GM23338 (cell line): ENCODE measurements around the gene CENPX. TPM values are rescaled to one million over a fixed set of nuclear protein-coding genes. Genes with fewer than 3 reads are reported as not detected.
A peak's percentile ranks its signal among the peaks of the same experiment; 100 is the strongest.

Source experiments
- ATAC-seq: fragments of 200-7000 bp; cut with Tn5 transposase; 3 replicates; pipeline ENCODE4 v1.9.1; 2020
- DNase-seq: peaks from one replicate; pipeline ENCODE4 v3.0.0-alpha.2; 2015; ENCODE audit warnings: low spot score
- H2AFZ ChIP-seq: fragments of 200-600 bp; sonication (generic); 2 replicates; pipeline ENCODE4 v1.8.0; 2016; ENCODE audit warnings: antibody characterized with exemption, mild to moderate bottlenecking, moderate library complexity
- H3F3A ChIP-seq: fragments of 200-600 bp; sonication (generic); replicated peaks from 2 replicates; pipeline ENCODE4 v1.8.0; 2017; ENCODE audit warnings: antibody characterized with exemption, mixed run types, low read depth
- H3K27ac ChIP-seq: fragments of 200-600 bp; sonication (generic); 2 replicates; pipeline ENCODE4 v1.6.1; 2016; ENCODE audit warnings: low read depth
- H3K27me3 ChIP-seq: fragments of 200-600 bp; sonication (generic); 2 replicates; pipeline ENCODE4 v1.8.0; 2016; ENCODE audit warnings: mild to moderate bottlenecking, mixed run types, moderate library complexity; ENCODE audit not compliant: insufficient read depth
- H3K36me3 ChIP-seq: fragments of 200-600 bp; sonication (generic); 2 replicates; pipeline ENCODE4 v1.8.0; 2016; ENCODE audit warnings: mild to moderate bottlenecking; ENCODE audit not compliant: insufficient read depth
- H3K4me1 ChIP-seq: fragments of 200-600 bp; sonication (generic); 2 replicates; pipeline ENCODE4 v1.8.0; 2016; ENCODE audit warnings: mild to moderate bottlenecking, moderate library complexity; ENCODE audit not compliant: insufficient read depth
- H3K4me2 ChIP-seq: fragments of 200-600 bp; sonication (generic); 2 replicates; pipeline ENCODE4 v1.7.1; 2017; ENCODE audit warnings: mixed run types
- H3K4me3 ChIP-seq: fragments of 200-600 bp; sonication (generic); 2 replicates; pipeline ENCODE4 v1.6.1; 2016; ENCODE audit warnings: mixed run types
- H3K79me2 ChIP-seq: fragments of 200-600 bp; sonication (generic); replicated peaks from 2 replicates; pipeline ENCODE4 v1.8.0; 2017; ENCODE audit warnings: mild to moderate bottlenecking; ENCODE audit not compliant: insufficient read depth
- H3K9me2 ChIP-seq: fragments of 200-600 bp; sonication (generic); 2 replicates; pipeline ENCODE4 v1.8.0; 2017; ENCODE audit not compliant: insufficient read depth
- H4K20me1 ChIP-seq: fragments of 200-600 bp; sonication (generic); replicated peaks from 2 replicates; pipeline ENCODE4 v1.8.0; 2017; ENCODE audit warnings: mild to moderate bottlenecking; ENCODE audit not compliant: insufficient read depth
- H3K27ac Mint-ChIP-seq: 2 replicates; pipeline ENCODE4 v1.8.0; 2020; ENCODE audit warnings: inconsistent platforms, mild to moderate bottlenecking, moderate library complexity, mixed read lengths
- H3K27me3 Mint-ChIP-seq: 3 replicates; pipeline ENCODE4 v1.8.0; 2022; ENCODE audit warnings: low read depth, mild to moderate bottlenecking, moderate library complexity, mixed read lengths, inconsistent platforms; ENCODE audit not compliant: insufficient read depth, poor library complexity
- H3K36me3 Mint-ChIP-seq: 3 replicates; pipeline ENCODE4 v1.8.0; 2021; ENCODE audit warnings: low read depth, mild to moderate bottlenecking, inconsistent platforms, moderate library complexity, mixed read lengths
- H3K4me1 Mint-ChIP-seq: 3 replicates; pipeline ENCODE4 v1.8.0; 2020; ENCODE audit warnings: mild to moderate bottlenecking, inconsistent platforms, mixed read lengths
- H3K4me3 Mint-ChIP-seq: 3 replicates; pipeline ENCODE4 v1.8.0; 2021; ENCODE audit warnings: moderate library complexity, mild to moderate bottlenecking, inconsistent platforms, mixed read lengths
- H3K9me3 Mint-ChIP-seq: 3 replicates; pipeline ENCODE4 v1.8.0; 2020; ENCODE audit warnings: moderate library complexity, mild to moderate bottlenecking, inconsistent platforms, mixed read lengths
- ETS1 ChIP-seq: IDR thresholded peaks from 2 replicates; pipeline ENCODE4 v1.6.1; 2016; ENCODE audit warnings: antibody characterized with exemption
- EZH2 ChIP-seq: fragments of 200-600 bp; sonication (generic); IDR thresholded peaks from one replicate; pipeline ENCODE4 v1.8.0; 2017; ENCODE audit warnings: antibody characterized with exemption, mild to moderate bottlenecking, low read depth; ENCODE audit not compliant: unreplicated experiment
- POLR2AphosphoS5 ChIP-seq: IDR thresholded peaks from 2 replicates; pipeline ENCODE4 v1.6.1; 2016; ENCODE audit warnings: antibody characterized with exemption, low read depth
- REST ChIP-seq: IDR thresholded peaks from one replicate; pipeline ENCODE4 v1.6.1; 2018; ENCODE audit warnings: antibody characterized with exemption; ENCODE audit not compliant: unreplicated experiment
- polyA plus RNA-seq: library from polyadenylated mRNA; unstranded; fragments of >200 nt; fragmentation: Nextera tagmentation; extraction: Ambion mirVana; gene quantifications from 2 replicates; pipeline ENCODE4 v1.2.1, GENCODE V29; 2016
- total RNA-seq: library from RNA; depleted of rRNA; stranded (reverse); fragments of >200 nt; shearing (Covaris generic); gene quantifications from 2 replicates; pipeline ENCODE4 v1.2.3, GENCODE V29; 2014
- TF ChIP-seq, protein P1 (sequence below), 2 experiments: fragments of 200-600 bp in 1 of 2; sonication (generic) in 1 of 2; conservative IDR thresholded peaks; 2 replicates each; pipeline versions ENCODE4 v1.5.1 to v1.6.1; 2016 to 2017; ENCODE audit warnings: antibody characterized with exemption in 2 of 2, low read depth in 2 of 2, mild to moderate bottlenecking in 2 of 2, moderate library complexity in 1 of 2

The CENPX gene
- total and polyA plus RNA-seq, 2 experiments from 2014 or later: 114 to 157 TPM

- Histone ChIP-seq H2AFZ (no peak overlapping the region), H3K4me1 (peaks cover 5% of the 10 kb centered on the region; the same call in 1 of the 2 replicates), H3K79me2 (peaks cover 15% of the 10 kb centered on the region), H3K9me2 (no peaks in the 10 kb centered on the region), H3K27me3 (no peaks in the 10 kb centered on the region), H4K20me1 (peaks cover 3% of the 10 kb centered on the region), H3F3A (peaks cover 13% of the 10 kb centered on the region; the same call in 1 of the 2 replicates), H3K27ac (no peak overlapping the region), H3K4me3 (no peak overlapping the region), H3K4me2 (no peak overlapping the region), H3K36me3 (no peaks in the 10 kb centered on the region)
- Mint-ChIP-seq H3K27ac (no peak overlapping the region), H3K36me3 (peaks cover 6% of the 10 kb centered on the region; the same call in 1 of the 3 replicates), H3K4me1 (peaks cover 11% of the 10 kb centered on the region), H3K4me3 (no peak overlapping the region), H3K27me3 (peaks cover 20% of the 10 kb centered on the region), H3K9me3 (no peaks in the 10 kb centered on the region)
- TF ChIP-seq, protein P1, sequence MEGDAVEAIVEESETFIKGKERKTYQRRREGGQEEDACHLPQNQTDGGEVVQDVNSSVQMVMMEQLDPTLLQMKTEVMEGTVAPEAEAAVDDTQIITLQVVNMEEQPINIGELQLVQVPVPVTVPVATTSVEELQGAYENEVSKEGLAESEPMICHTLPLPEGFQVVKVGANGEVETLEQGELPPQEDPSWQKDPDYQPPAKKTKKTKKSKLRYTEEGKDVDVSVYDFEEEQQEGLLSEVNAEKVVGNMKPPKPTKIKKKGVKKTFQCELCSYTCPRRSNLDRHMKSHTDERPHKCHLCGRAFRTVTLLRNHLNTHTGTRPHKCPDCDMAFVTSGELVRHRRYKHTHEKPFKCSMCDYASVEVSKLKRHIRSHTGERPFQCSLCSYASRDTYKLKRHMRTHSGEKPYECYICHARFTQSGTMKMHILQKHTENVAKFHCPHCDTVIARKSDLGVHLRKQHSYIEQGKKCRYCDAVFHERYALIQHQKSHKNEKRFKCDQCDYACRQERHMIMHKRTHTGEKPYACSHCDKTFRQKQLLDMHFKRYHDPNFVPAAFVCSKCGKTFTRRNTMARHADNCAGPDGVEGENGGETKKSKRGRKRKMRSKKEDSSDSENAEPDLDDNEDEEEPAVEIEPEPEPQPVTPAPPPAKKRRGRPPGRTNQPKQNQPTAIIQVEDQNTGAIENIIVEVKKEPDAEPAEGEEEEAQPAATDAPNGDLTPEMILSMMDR (conservative IDR thresholded peaks at IDR 0.05; ENCODE audit: low read depth in 2 of 2): peak; percentile 77 to 95
- TF ChIP-seq POLR2AphosphoS5: peak; percentile 49; the same call in 1 of the 2 replicates
- no peak for TF ChIP-seq REST
- TF ChIP-seq EZH2: no peak
- TF ChIP-seq ETS1: no peak
- peak; percentile 89 for DNase-seq
- ATAC-seq: peak; percentile 22
Observed at GRCh38 chr17:82019690-82020571, 2.7 kb downstream of the CENPX start.
